B cell (primary cell): ENCODE measurements around the gene CSMD2.

Experiments
- CTCF ChIP-seq: fragments of 200-600 bp; IDR thresholded peaks from one replicate; pipeline ENCODE4 v1.8.0; 2022; ENCODE audit warnings: antibody characterized with exemption, mild to moderate bottlenecking
- EZH2 ChIP-seq: IDR thresholded peaks from 2 replicates; pipeline ENCODE4 v1.6.1; 2012; ENCODE audit warnings: borderline replicate concordance, low read depth, mild to moderate bottlenecking, moderate library complexity, low read length; ENCODE audit not compliant: insufficient read depth, poor library complexity, severe bottlenecking

GRCh38 chr1:33616780-33617179, 548.2 kb downstream of the CSMD2 start:
- TF ChIP-seq CTCF (no peak), EZH2 (no peak)
